H1 (cell line): ENCODE results near the gene CELF1. TPM values are rescaled to one million over a fixed set of nuclear protein-coding genes. Genes with fewer than 3 reads are reported as not detected.

ENCODE experiments used
- CTCF ChIA-PET: fragments of 300-600 bp; sonication (Branson Sonifier 250); formaldehyde crosslinking; loops from one replicate; lab custom pipeline; 2021; ENCODE audit not compliant: partially characterized antibody; lab: Charles Lee
- POLR2A ChIA-PET: fragments of 300-600 bp; sonication (Branson Sonifier 250); formaldehyde crosslinking; loops from one replicate; lab custom pipeline; 2021; ENCODE audit warnings: inconsistent platforms; ENCODE audit not compliant: partially characterized antibody; lab: Charles Lee
- DNase-seq, 2 experiments: peaks; one replicate each; pipeline versions ENCODE4 v3.0.0 to v3.0.0-alpha.2; 2010 to 2022; ENCODE audit warnings: low spot score in 2 of 2, low read depth in 1 of 2, mixed read lengths in 1 of 2
- FAIRE-seq: peaks from 2 replicates; lab custom pipeline; 2011; peaks lifted over from hg19 to GRCh38; lab: Jason Lieb, UNC
- H2AFZ ChIP-seq: 2 replicates; pipeline ENCODE4 v1.8.1; 2012; ENCODE audit warnings: low read length, inconsistent platforms
- H2AK5ac ChIP-seq: 2 replicates; pipeline ENCODE4 v1.6.1; 2013; ENCODE audit warnings: low read depth, low read length
- H2BK120ac ChIP-seq: replicated peaks from 2 replicates; pipeline ENCODE3; 2013; ENCODE audit warnings: low read depth, low read length, inconsistent platforms
- H2BK12ac ChIP-seq: 2 replicates; pipeline ENCODE4 v1.6.1; 2013; ENCODE audit warnings: low read depth, low read length
- H2BK15ac ChIP-seq: 2 replicates; pipeline ENCODE4 v1.6.1; 2013; ENCODE audit warnings: low read length
- H2BK20ac ChIP-seq: 2 replicates; pipeline ENCODE4 v1.6.1; 2013; ENCODE audit warnings: low read length
- H2BK5ac ChIP-seq: 2 replicates; pipeline ENCODE4 v1.6.1; 2013; ENCODE audit warnings: low read depth, low read length
- H3K14ac ChIP-seq: 2 replicates; pipeline ENCODE4 v1.6.1; 2013; ENCODE audit warnings: inconsistent platforms; ENCODE audit not compliant: insufficient read length
- H3K18ac ChIP-seq: 2 replicates; pipeline ENCODE4 v1.6.1; 2013; ENCODE audit warnings: low read length; ENCODE audit errors: extremely low read depth
- H3K23ac ChIP-seq: 2 replicates; pipeline ENCODE4 v1.6.1; 2013; ENCODE audit warnings: inconsistent platforms; ENCODE audit not compliant: insufficient read length
- H3K23me2 ChIP-seq: 2 replicates; pipeline ENCODE4 v1.6.1; 2013; ENCODE audit warnings: low read depth, low read length
- H3K27ac ChIP-seq: 2 replicates; pipeline ENCODE4 v1.6.1; 2011; ENCODE audit warnings: low read depth, low read length, inconsistent platforms
- H3K27me3 ChIP-seq, 4 experiments: replicated peaks in 1 of 4; 1 replicate in 1 of 4; 2 replicates in 3 of 4; pipeline versions ENCODE4 v1.6.1 to v1.8.1; 2011 to 2013; ENCODE audit warnings: low read length in 3 of 4, mild to moderate bottlenecking in 3 of 4, inconsistent platforms in 2 of 4, mixed read lengths in 2 of 4, moderate library complexity in 1 of 4; ENCODE audit not compliant: control insufficient read depth in 3 of 4, insufficient read depth in 3 of 4; ENCODE audit errors: extremely low read depth in 1 of 4
- H3K36me3 ChIP-seq, 4 experiments: 2 replicates each; pipeline versions ENCODE4 v1.6.1 to v1.8.1; 2011 to 2013; ENCODE audit warnings: mild to moderate bottlenecking in 4 of 4, low read length in 3 of 4, moderate library complexity in 2 of 4, control low read depth in 1 of 4, inconsistent platforms in 1 of 4; ENCODE audit not compliant: insufficient read depth in 4 of 4, control insufficient read depth in 2 of 4
- H3K4ac ChIP-seq: replicated peaks from 2 replicates; pipeline ENCODE3; 2013; ENCODE audit warnings: low read length, low read depth, mixed read lengths, inconsistent platforms; ENCODE audit not compliant: insufficient read length
- H3K4me1 ChIP-seq, 4 experiments: replicated peaks in 1 of 4; 1 replicate in 1 of 4; 2 replicates in 3 of 4; pipeline versions ENCODE4 v1.6.1 to v1.8.1; 2011 to 2013; ENCODE audit warnings: low read length in 3 of 4, inconsistent platforms in 2 of 4, mixed read lengths in 1 of 4; ENCODE audit not compliant: insufficient read depth in 4 of 4, control insufficient read depth in 3 of 4
- H3K4me2 ChIP-seq, 2 experiments: 2 replicates each; pipeline versions ENCODE4 v1.6.1 to v1.8.1; 2011 to 2013; ENCODE audit warnings: low read depth in 2 of 2, low read length in 2 of 2, control low read depth in 1 of 2, inconsistent platforms in 1 of 2, mild to moderate bottlenecking in 1 of 2; ENCODE audit not compliant: insufficient read depth in 1 of 2
- H3K4me3 ChIP-seq, 4 experiments: fragments of 200-600, 300-600 bp in 1 of 4; sonication (generic), shearing (Covaris generic), sonication (Bioruptor Twin) in 1 of 4; 2 replicates each; pipeline versions ENCODE4 v1.5.1 to v1.8.1; 2011 to 2016; ENCODE audit warnings: low read length in 4 of 4, low read depth in 3 of 4, control low read depth in 2 of 4, inconsistent platforms in 2 of 4, mild to moderate bottlenecking in 2 of 4, mixed read lengths in 1 of 4, moderate library complexity in 1 of 4; ENCODE audit not compliant: insufficient read depth in 2 of 4; ENCODE audit errors: extremely low read depth in 1 of 4
- H3K56ac ChIP-seq: replicated peaks from 2 replicates; pipeline ENCODE3; 2013; ENCODE audit warnings: low read depth, mild to moderate bottlenecking, mixed read lengths, low read length, inconsistent platforms; ENCODE audit not compliant: insufficient read length
- H3K79me1 ChIP-seq: 2 replicates; pipeline ENCODE4 v1.6.1; 2013; ENCODE audit warnings: low read depth, low read length, control low read depth
- H3K79me2 ChIP-seq, 2 experiments: 2 replicates each; pipeline versions ENCODE4 v1.6.1 to v1.8.1; 2012 to 2013; ENCODE audit warnings: low read length in 2 of 2, mild to moderate bottlenecking in 2 of 2, inconsistent platforms in 1 of 2; ENCODE audit not compliant: insufficient read depth in 2 of 2, control insufficient read depth in 1 of 2
- H3K9ac ChIP-seq, 4 experiments: replicated peaks in 1 of 4; 1 replicate in 1 of 4; 2 replicates in 3 of 4; pipeline versions ENCODE4 v1.6.1 to v1.8.1; 2011 to 2013; ENCODE audit warnings: low read depth in 3 of 4, low read length in 3 of 4, control low read depth in 2 of 4, mild to moderate bottlenecking in 2 of 4, moderate library complexity in 2 of 4, inconsistent platforms in 1 of 4; ENCODE audit errors: extremely low read depth in 1 of 4
- H3K9me3 ChIP-seq, 2 experiments: 2 replicates each; pipeline versions ENCODE4 v1.6.1 to v1.8.1; 2012 to 2013; ENCODE audit warnings: mild to moderate bottlenecking in 2 of 2, moderate library complexity in 2 of 2, control low read depth in 1 of 2, inconsistent platforms in 1 of 2, low read depth in 1 of 2, low read length in 1 of 2, mixed read lengths in 1 of 2; ENCODE audit not compliant: insufficient read depth in 2 of 2
- H4K20me1 ChIP-seq, 2 experiments: replicated peaks in 1 of 2; 2 replicates each; pipeline versions ENCODE3 to v1.8.1; 2011 to 2013; ENCODE audit warnings: inconsistent platforms in 2 of 2, low read length in 2 of 2, mild to moderate bottlenecking in 1 of 2; ENCODE audit not compliant: insufficient read depth in 2 of 2, control insufficient read depth in 1 of 2
- H4K5ac ChIP-seq: 2 replicates; pipeline ENCODE4 v1.6.1; 2013; ENCODE audit warnings: low read length, low read depth, mixed read lengths, inconsistent platforms; ENCODE audit not compliant: insufficient read length
- H4K8ac ChIP-seq: 2 replicates; pipeline ENCODE4 v1.8.0; 2013; ENCODE audit warnings: mild to moderate bottlenecking, moderate library complexity, low read length, inconsistent platforms; ENCODE audit not compliant: insufficient read depth; ENCODE audit errors: extremely low read depth
- H4K91ac ChIP-seq: replicated peaks from 2 replicates; pipeline ENCODE3; 2013; ENCODE audit warnings: low read length, mixed read lengths, inconsistent platforms; ENCODE audit not compliant: insufficient read length
- BRCA1 ChIP-seq: IDR thresholded peaks from 2 replicates; pipeline ENCODE4 v1.6.1; 2012; ENCODE audit warnings: low read depth, low read length, improper control_type of control experiment
- EGR1 ChIP-seq: IDR thresholded peaks from 2 replicates; pipeline ENCODE4 v1.6.1; 2011; ENCODE audit warnings: low read depth, low read length, borderline replicate concordance
- HDAC2 ChIP-seq, 2 experiments: fragments of 300-600 bp in 1 of 2; sonication (generic) in 1 of 2; IDR thresholded peaks; 2 replicates each; pipeline ENCODE4 v1.6.1; 2011 to 2012; ENCODE audit warnings: low read depth in 2 of 2, low read length in 2 of 2, mild to moderate bottlenecking in 2 of 2, moderate library complexity in 2 of 2, borderline replicate concordance in 1 of 2, inconsistent platforms in 1 of 2
- SP1 ChIP-seq: IDR thresholded peaks from 2 replicates; pipeline ENCODE4 v1.6.1; 2011; ENCODE audit warnings: low read depth, low read length
- SP2 ChIP-seq: IDR thresholded peaks from 2 replicates; pipeline ENCODE4 v1.6.1; 2012; ENCODE audit warnings: mild to moderate bottlenecking, low read length, inconsistent platforms
- WGBS, 2 experiments: shearing (Covaris generic) in 1 of 2; methylation state at CpG; one replicate each; pipeline versions ENCODE4 v1.1.6 to v1.1.7; 2013 to 2015; ENCODE audit warnings: low lambda C conversion rate in 2 of 2, mixed read lengths in 2 of 2, inconsistent platforms in 1 of 2, low coverage in 1 of 2, missing lambda C conversion rate in 1 of 2; ENCODE audit not compliant: insufficient replicate concordance in 2 of 2, insufficient coverage in 1 of 2, insufficient read length in 1 of 2; ENCODE audit errors: extremely low coverage in 1 of 2, missing lambda C conversion rate in 1 of 2; 5-methylcytosine and 5-hydroxymethylcytosine counted together
- polyA plus RNA-seq, 7 experiments: library from polyadenylated mRNA; depleted of rRNA in 3 of 7; stranded (reverse) in 5 of 7; unstranded in 2 of 7; fragments of >200 nt in 5 of 7; fragments of 200-250 nt in 2 of 7; gene quantifications; 1 replicate in 5 of 7; 2 replicates in 1 of 7; 4 replicates in 1 of 7; pipeline versions ENCODE4 v1.2.1 to v1.2.3, GENCODE V29; 2011 to 2013; ENCODE audit warnings: missing spikeins in 2 of 7, mixed read lengths in 2 of 7
- total RNA-seq: library from RNA; stranded (reverse); fragmentation: NEBNext Ultra II Directional; extraction: Animal tissue kit (Norgen Biotek cat#: 25700); gene quantifications from 2 replicates; pipeline ENCODE4 v1.2.1, GENCODE V29; 2021
- TF ChIP-seq, protein P1 (sequence below): IDR thresholded peaks from 2 replicates; pipeline ENCODE4 v1.6.1; 2012; ENCODE audit warnings: inconsistent platforms

The CELF1 gene
- total and polyA plus RNA-seq, 2 of the 8 experiments (the other 6 are each of a cell fraction or from before 2014, with no cell fraction given): 131 to 197 TPM

GRCh38 chr11:47587039-47587716, 34.2 kb upstream of the CELF1 start:
- no peak overlapping the region for H2BK120ac ChIP-seq
- no peak overlapping the region for H3K23ac ChIP-seq
- no peak overlapping the region for H3K4ac ChIP-seq
- no peak overlapping the region for H3K18ac ChIP-seq
- H3K36me3 ChIP-seq: peaks cover 13 to 21% (median 19%) of the 10 kb centered on the region in 4 experiments; a peak in 7 of 8 replicates
- CTCF ChIA-PET: interaction anchor here (1.6 to 1.9 kb wide), 2 partner anchors 9 to 11 kb away, joined by 3 to 5 read pairs; partner anchors contain the start of genes KBTBD4 and NDUFS3
- no peak overlapping the region for H4K91ac ChIP-seq
- H2BK15ac ChIP-seq: no peak overlapping the region
- no peak for DNase-seq
- H2BK12ac ChIP-seq: no peak overlapping the region
- H3K14ac ChIP-seq: no peak overlapping the region
- no peaks in the 10 kb centered on the region for H3K9me3 ChIP-seq
- POLR2A ChIA-PET: interaction anchor here (0.6 to 2.7 kb wide), 5 partner anchors 8 to 312 kb away, joined by 3 to 14 read pairs (median 5); partner anchors contain the start of gene C1QTNF4
- H3K79me1 ChIP-seq: no peaks in the 10 kb centered on the region
- no peaks in the 10 kb centered on the region for H3K79me2 ChIP-seq
- 90% methylated on average over 3 of the region's 6 CpGs; no CpG with 5 or more reads in 1 of the 2 experiments for WGBS, 2 experiments
- H3K27me3 ChIP-seq: no peaks in the 10 kb centered on the region; a peak in 2 of 7 replicates
- FAIRE-seq: no peak
- no peak overlapping the region; the same call in 1 of the 2 replicates for H2BK5ac ChIP-seq
- TF ChIP-seq HDAC2 (IDR thresholded peaks at IDR 0.05; ENCODE audit: borderline replicate concordance in 1 of 2, low read depth in 2 of 2, low read length in 2 of 2) (no peak), SP1 (no peak), EGR1 (no peak), SP2 (no peak), BRCA1 (no peak)
- TF ChIP-seq, protein P1, sequence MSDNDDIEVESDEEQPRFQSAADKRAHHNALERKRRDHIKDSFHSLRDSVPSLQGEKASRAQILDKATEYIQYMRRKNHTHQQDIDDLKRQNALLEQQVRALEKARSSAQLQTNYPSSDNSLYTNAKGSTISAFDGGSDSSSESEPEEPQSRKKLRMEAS: no peak
- TF ChIP-seq, all 59 proteins: peak for 0
- Histone ChIP-seq H3K4me3 (no peak overlapping the region), H3K27ac (no peak overlapping the region), H4K8ac (no peak overlapping the region), H4K5ac (no peak overlapping the region), H3K9ac (no peak overlapping the region), H3K56ac (no peak overlapping the region), H2AK5ac (no peak overlapping the region), H2AFZ (no peak overlapping the region), H3K4me2 (no peak overlapping the region), H3K23me2 (no peaks in the 10 kb centered on the region; the same call in 1 of the 2 replicates), H2BK20ac (no peak overlapping the region), H3K4me1 (no peaks in the 10 kb centered on the region; a peak in 1 of 7 replicates), H4K20me1 (peaks cover 2 to 3% of the 10 kb centered on the region in 2 experiments)
